Mesothelial cell of epicardium (in vitro differentiated cells): ENCODE data around the gene FAIM2. TPM values are rescaled to one million over a fixed set of nuclear protein-coding genes. Genes with fewer than 3 reads are reported as not detected.

ENCODE experiments used
- DNase-seq, 2 experiments: peaks; one replicate each; pipeline ENCODE4 v3.0.0; 2021; ENCODE audit warnings: low spot score in 2 of 2; ENCODE audit not compliant: unreplicated experiment in 2 of 2
- H3K27ac Mint-ChIP-seq: 2 replicates; pipeline ENCODE4 v1.8.0; 2021; ENCODE audit warnings: mixed read lengths
- H3K27me3 Mint-ChIP-seq: 2 replicates; pipeline ENCODE4 v1.8.0; 2021; ENCODE audit warnings: low read depth, mixed read lengths
- H3K36me3 Mint-ChIP-seq: 2 replicates; pipeline ENCODE4 v1.8.0; 2021; ENCODE audit warnings: mixed read lengths
- H3K4me1 Mint-ChIP-seq: 2 replicates; pipeline ENCODE4 v1.8.0; 2021; ENCODE audit warnings: mixed read lengths
- H3K4me3 Mint-ChIP-seq: 2 replicates; pipeline ENCODE4 v1.8.0; 2021; ENCODE audit warnings: mild to moderate bottlenecking, moderate library complexity, mixed read lengths
- H3K9me3 Mint-ChIP-seq: 2 replicates; pipeline ENCODE4 v1.8.0; 2021; ENCODE audit warnings: mixed read lengths
- total RNA-seq: library from RNA; stranded (reverse); gene quantifications from 3 replicates; pipeline ENCODE4 v1.2.1, GENCODE V29; 2021
- TF ChIP-seq, protein P1 (sequence below): fragments of 200-600 bp; sonication (generic); IDR thresholded peaks from one replicate; pipeline ENCODE4 v1.5.0; 2021; ENCODE audit warnings: antibody characterized with exemption; ENCODE audit not compliant: unreplicated experiment

Gene FAIM2
- total RNA-seq, 1 donor from 2014 or later, result 0.13 TPM

DNA sequence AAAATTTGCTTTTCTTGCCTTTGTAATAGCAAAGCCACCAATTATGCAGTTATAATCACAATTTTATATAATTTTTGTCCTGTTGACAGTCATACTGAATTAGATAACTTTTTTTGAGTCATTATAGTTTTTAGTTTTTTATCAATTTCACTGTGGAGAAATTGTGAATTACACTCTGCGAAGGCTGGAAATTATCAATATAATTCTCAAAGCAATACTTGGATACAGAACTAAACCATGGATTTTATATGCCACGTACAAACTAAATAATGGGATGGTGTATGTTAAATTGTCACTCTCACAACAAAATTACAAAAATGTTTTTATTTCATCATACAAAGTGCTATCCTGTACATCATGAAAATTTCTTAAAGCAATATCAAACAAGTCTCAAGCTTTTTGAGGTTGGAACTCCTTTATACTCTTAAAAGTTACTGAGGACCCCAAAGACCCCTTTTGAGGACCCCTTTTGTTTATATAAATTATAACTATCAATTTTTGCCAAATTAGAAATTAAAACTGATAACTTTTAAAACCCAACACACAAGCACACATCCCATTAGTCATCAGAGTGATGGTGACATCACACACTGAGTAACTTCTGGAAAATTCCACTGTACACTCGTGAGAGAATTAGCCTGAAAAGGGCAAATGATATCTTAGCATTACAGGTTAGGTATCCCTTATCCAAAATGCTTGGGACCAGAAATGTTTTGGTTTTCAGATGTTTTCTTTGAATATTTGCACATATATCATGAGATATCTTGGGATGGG, 27.0 kb upstream of the FAIM2 start:
- Mint-ChIP-seq H3K4me1 (peaks cover 9% of the 10 kb centered on the region), H3K27ac (no peak overlapping the region), H3K36me3 (no peaks in the 10 kb centered on the region), H3K9me3 (peaks cover 8% of the 10 kb centered on the region), H3K27me3 (peaks cover 9% of the 10 kb centered on the region), H3K4me3 (no peak overlapping the region)
- TF ChIP-seq, protein P1, sequence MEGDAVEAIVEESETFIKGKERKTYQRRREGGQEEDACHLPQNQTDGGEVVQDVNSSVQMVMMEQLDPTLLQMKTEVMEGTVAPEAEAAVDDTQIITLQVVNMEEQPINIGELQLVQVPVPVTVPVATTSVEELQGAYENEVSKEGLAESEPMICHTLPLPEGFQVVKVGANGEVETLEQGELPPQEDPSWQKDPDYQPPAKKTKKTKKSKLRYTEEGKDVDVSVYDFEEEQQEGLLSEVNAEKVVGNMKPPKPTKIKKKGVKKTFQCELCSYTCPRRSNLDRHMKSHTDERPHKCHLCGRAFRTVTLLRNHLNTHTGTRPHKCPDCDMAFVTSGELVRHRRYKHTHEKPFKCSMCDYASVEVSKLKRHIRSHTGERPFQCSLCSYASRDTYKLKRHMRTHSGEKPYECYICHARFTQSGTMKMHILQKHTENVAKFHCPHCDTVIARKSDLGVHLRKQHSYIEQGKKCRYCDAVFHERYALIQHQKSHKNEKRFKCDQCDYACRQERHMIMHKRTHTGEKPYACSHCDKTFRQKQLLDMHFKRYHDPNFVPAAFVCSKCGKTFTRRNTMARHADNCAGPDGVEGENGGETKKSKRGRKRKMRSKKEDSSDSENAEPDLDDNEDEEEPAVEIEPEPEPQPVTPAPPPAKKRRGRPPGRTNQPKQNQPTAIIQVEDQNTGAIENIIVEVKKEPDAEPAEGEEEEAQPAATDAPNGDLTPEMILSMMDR, result peak; percentile 43
- no peak for DNase-seq

DNA sequence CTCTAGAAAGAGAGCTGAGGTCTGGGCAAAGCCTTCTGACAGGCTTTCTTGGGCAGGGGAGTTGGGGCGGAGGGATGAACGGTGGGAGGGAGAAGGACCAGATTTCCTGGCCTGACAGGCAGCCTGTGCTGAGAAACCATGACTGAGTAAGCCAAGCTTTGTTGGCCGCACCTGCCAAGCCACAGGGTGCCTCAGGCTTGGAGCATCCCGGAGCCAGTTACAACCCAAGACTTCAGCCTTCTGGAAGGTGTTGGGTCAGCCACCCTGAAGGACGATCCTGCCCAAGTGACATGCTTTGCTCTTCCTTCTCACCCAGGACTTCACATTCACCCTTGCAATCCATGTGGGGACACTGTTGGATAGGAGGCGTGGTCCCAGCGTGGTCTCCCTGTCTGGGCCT, 25.9 kb upstream of the FAIM2 start:
- Mint-ChIP-seq H3K4me3 (no peak overlapping the region), H3K27ac (no peak overlapping the region), H3K9me3 (peaks cover 3% of the 10 kb centered on the region), H3K27me3 (peaks cover 9% of the 10 kb centered on the region), H3K36me3 (no peaks in the 10 kb centered on the region), H3K4me1 (peaks cover 10% of the 10 kb centered on the region)
- no peak for DNase-seq
- TF ChIP-seq, protein P1, result no peak

DNA sequence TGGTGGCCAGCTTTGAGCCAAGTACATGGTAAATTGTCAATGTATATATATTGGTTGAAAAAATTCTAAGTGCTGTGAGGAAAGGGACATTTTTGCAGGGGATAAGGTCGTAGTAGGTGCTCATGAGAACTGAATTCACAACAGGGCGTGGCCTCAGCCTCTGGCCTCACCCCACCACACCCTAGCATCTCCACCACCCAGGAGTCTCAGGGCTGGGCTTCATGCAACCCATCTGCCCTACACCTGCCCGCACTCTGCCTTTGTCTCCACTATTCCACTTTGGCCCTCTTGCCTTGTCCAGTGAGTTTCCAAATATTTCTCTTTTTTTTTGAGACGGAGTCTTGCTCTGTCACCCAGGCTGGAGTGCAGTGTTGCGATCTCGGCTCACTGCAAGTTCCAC, 24.8 kb upstream of the FAIM2 start:
- no peak for DNase-seq
- peaks cover 6% of the 10 kb centered on the region for H3K4me1 Mint-ChIP-seq
- no peak overlapping the region for H3K27ac Mint-ChIP-seq
- peaks cover 9% of the 10 kb centered on the region for H3K27me3 Mint-ChIP-seq
- no peak overlapping the region for H3K4me3 Mint-ChIP-seq
- no peaks in the 10 kb centered on the region for H3K36me3 Mint-ChIP-seq
- H3K9me3 Mint-ChIP-seq, result no peaks in the 10 kb centered on the region
- TF ChIP-seq, protein P1, result no peak

DNA sequence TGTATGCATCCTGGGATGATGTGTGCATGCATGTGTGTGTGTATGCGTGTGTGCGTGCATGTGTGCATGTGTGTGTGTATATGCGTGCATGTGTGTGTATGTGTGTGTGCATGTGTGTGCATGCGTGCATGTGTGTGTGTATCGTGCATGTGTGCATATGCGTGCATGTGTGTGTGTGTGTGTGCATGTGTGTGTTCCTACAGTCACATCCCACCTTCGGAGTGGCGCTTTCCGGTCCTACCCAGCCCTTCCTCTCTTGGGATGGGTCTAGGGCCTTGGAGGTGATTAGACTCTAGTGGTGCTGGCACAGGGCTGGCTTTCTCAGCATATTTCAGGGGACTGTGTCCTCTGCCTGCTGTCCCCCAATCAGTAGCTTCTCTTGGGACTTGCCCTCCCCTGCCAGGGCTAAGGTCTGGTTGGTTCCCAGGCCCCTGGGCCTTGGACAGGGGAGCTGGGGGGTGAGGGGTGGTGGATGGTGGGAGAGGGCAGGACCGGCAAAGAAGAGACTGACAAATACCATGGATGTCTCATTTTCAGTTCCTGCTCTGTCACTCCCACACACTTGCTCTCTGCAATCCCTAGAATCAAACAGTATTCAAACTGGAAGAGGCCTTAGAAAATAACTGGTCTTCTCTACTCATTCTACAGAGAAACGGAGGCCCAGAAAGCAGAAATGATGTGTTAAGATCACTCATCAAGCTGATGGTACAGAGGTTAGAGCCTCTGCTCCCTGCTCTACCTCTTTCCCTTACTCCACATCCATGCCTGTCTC, 21.9 kb upstream of the FAIM2 start:
- DNase-seq, result no peak
- Mint-ChIP-seq H3K4me1 (peaks cover 6% of the 10 kb centered on the region), H3K27me3 (peaks cover 10% of the 10 kb centered on the region), H3K9me3 (no peaks in the 10 kb centered on the region), H3K36me3 (no peaks in the 10 kb centered on the region), H3K27ac (no peak overlapping the region), H3K4me3 (no peak overlapping the region)
- TF ChIP-seq, protein P1, result no peak

DNA sequence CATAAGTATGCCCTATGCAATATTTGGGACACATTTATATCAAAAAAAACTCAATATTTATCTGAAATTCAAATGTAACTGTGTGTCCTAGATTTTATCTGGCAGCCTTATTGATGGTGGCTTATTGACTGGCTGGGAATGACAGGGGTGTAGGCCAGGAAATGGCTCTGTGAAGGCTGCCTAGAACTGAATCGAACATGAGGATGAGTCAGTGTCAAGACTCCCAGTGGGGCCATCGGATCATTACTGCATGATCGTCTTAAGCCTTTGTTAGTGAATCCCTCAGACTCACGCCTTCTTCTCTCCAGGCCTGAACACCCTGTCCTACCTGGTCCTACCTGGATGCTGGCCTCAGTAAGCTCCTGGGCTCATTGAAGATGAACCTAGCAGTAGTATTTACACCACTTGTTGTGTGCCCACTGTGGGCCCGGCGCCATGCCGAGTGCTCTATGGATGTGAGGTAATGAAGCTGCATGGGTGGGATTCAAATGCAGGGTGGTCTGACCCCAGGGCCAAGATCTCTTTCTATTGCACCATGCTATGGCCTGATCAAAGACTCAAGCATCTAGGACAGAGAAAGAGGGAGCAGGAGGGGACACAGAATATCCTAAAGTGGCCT, 21.0 kb upstream of the FAIM2 start:
- DNase-seq, result no peak

More for the DNA sequence above, 21.0 kb upstream of the FAIM2 start:
- H3K27me3 Mint-ChIP-seq, result peaks cover 12% of the 10 kb centered on the region
- no peaks in the 10 kb centered on the region for H3K9me3 Mint-ChIP-seq
- no peak overlapping the region for H3K4me3 Mint-ChIP-seq
- TF ChIP-seq, protein P1, result no peak
- peaks cover 6% of the 10 kb centered on the region for H3K4me1 Mint-ChIP-seq
- H3K27ac Mint-ChIP-seq, result no peak overlapping the region
- no peaks in the 10 kb centered on the region for H3K36me3 Mint-ChIP-seq
